Stimulated activated naive CD8-positive, alpha-beta T cell treated with anti-CD3 and anti-CD28 coated beads, Interleukin-15, Interleukin-2, amounts not matched to agents 100 U/mL and 50 U/mL, for 24 hours (primary cell): ENCODE results near the gene ATP2B2.

Source experiments
- ATAC-seq: fragments of 150-1000 bp; cut with Tn5 transposase; one replicate; pipeline ENCODE4 v1.10.0; 2021
- DNase-seq: peaks from one replicate; pipeline ENCODE4 v3.0.0; 2021

The ATP2B2 gene

GRCh38 chr3:10428406-10429091 is 76.8 kb downstream of the ATP2B2 start:
- ATAC-seq: no peak

GRCh38 chr3:10426346-10427220 is 78.8 kb downstream of the ATP2B2 start:
- ATAC-seq (no peak), DNase-seq (no peak)

More at GRCh38 chr3:10428406-10429091, 76.8 kb downstream of the ATP2B2 start:
- no peak for DNase-seq

- DNase-seq (no peak), ATAC-seq (no peak)
These were observed 82.1 kb downstream of the ATP2B2 start for GRCh38 chr3:10423171-10423882.

- DNase-seq (no peak), ATAC-seq (no peak)
These were observed 83.4 kb downstream of the ATP2B2 start for GRCh38 chr3:10421996-10422395.

GRCh38 chr3:10420745-10421475 is 84.5 kb downstream of the ATP2B2 start:
- DNase-seq (no peak), ATAC-seq (no peak)

GRCh38 chr3:10419637-10420232 is 85.7 kb downstream of the ATP2B2 start:
- ATAC-seq (peak; percentile 66), DNase-seq (peak; percentile 41)

GRCh38 chr3:10417847-10418246 is 87.5 kb downstream of the ATP2B2 start:
- no peak for ATAC-seq
- DNase-seq: no peak

GRCh38 chr3:10416730-10417300 is 88.6 kb downstream of the ATP2B2 start:
- ATAC-seq: no peak
- no peak for DNase-seq

- DNase-seq (no peak), ATAC-seq (no peak)
These were observed 92.3 kb downstream of the ATP2B2 start for GRCh38 chr3:10413041-10413440.

- DNase-seq (no peak), ATAC-seq (no peak)
These were observed 93.6 kb downstream of the ATP2B2 start for GRCh38 chr3:10411598-10412332.

- no peak for ATAC-seq
- DNase-seq: no peak
These were observed 94.9 kb downstream of the ATP2B2 start for GRCh38 chr3:10410383-10411002.

- DNase-seq (no peak), ATAC-seq (no peak)
These were observed 96.7 kb downstream of the ATP2B2 start for GRCh38 chr3:10408680-10409079.

- DNase-seq (no peak), ATAC-seq (no peak)
These were observed 98.0 kb downstream of the ATP2B2 start for GRCh38 chr3:10407361-10407760.

GRCh38 chr3:10406414-10406813 is 99.0 kb downstream of the ATP2B2 start:
- no peak for ATAC-seq
- DNase-seq: no peak

GRCh38 chr3:10405816-10406215 is 99.6 kb downstream of the ATP2B2 start:
- DNase-seq (no peak), ATAC-seq (no peak)

GRCh38 chr3:10404876-10405275 is 100.5 kb downstream of the ATP2B2 start:
- no peak for ATAC-seq
- no peak for DNase-seq

- ATAC-seq: peak; percentile 47
These were observed 101.0 kb downstream of the ATP2B2 start for GRCh38 chr3:10404377-10404776.

GRCh38 chr3:10401990-10402761 is 103.2 kb downstream of the ATP2B2 start:
- no peak for DNase-seq
- ATAC-seq: no peak

More at GRCh38 chr3:10404377-10404776, 101.0 kb downstream of the ATP2B2 start:
- no peak for DNase-seq
